ENCODE measurements around the gene MALAT1.
"Not testable (repeated sequence)": the region's sequence is repeated elsewhere in the genome, so short reads cannot be mapped to it uniquely, and the experiment has no call there.

MALAT1 gene

DNA sequence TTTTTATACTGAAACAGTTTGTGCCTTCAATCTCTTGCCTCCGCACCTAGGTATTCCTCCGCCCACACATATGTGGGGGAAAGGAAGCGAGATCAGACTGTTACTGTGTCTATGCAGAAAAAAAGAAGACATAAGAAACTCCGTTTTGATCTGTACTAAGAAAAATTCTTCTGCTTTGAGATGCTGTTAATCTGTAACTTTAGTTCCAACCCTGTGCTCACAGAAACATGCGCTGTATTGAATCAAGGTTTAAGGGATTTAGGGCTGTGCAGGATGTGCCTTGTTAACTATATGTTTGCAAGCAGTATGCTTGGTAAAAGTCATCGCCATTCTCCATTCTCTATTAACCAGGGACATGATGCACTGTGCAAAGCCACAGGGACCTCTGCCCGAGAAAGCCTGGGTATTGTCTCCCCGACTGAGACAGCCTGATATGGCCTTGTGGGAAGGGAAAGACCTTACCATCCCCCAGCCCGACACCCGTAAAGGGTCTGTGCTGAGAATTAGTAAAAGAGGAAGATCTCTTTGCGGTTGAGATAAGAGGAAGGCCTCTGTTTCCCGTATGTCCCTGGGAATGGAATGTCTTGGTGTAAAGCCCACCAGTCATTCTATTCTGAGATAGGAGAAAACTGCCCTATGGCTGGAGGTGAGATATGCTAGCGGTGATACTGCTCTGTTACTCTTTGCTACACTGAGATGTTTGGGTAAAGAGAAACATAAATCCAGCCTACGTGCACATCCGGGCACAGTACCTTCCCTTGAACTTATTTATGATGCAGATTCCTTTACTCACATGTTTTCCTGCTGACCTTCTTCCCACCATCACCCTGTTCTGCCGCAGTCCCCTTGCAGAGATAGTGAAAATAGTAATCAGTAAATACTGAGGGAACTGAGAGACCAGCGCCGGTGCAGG, 24.1 kb downstream of the MALAT1 start:
- DNase-seq: peak; percentile 52

DNA sequence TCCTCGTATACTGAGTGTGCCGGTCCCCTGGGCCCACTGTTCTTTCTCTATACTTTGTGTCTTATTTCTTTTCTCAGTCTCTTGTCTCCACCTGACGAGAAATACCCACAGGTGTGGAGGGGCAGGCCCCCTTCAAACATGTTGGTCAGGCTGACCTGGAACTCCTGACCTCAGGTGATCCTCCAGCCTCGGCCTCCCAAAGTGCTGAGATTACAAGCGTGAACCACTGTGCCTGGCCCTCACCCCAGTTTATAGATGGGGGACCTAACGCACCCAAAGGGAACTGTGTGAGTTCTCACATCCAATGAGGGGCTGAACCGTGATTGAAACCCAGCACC, 24.8 kb downstream of the MALAT1 start:
- not testable (repeated sequence) for DNase-seq

DNA sequence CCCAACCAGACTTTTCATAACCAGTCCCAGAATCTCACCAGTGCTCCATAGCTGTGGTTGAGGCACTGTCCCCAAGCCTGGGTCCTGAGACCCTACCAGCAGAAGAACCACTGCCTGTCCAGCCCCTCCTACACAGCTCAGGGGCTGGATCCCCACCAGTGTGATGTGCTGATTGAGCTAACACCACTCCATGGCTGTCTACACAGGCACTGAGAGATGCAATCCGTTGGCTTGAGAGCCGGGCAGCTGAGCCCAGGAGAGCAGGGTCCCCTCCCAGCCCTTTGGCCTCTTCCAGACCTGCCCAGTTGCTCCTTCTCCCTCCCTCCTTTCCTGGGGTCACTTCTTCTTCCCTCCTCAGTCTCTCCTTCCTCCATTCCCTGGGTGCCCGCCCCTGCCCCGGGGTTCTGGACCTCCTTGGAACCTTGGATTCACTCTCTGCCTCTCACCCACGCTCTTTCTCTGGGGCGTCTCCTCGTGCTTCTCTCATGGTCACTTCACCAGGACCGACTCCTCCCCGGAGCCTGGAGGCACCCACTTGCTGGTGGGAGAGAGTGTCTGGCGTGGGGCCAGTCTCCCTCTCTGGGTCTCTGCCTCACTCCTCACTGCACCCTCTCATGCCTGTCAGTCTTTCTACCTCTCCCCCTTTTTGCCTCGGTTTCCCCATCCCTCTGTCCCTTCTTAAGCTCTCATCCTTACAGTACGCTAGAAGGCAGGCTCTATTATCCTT, 25.3 kb downstream of the MALAT1 start:
- no peak for DNase-seq

DNA sequence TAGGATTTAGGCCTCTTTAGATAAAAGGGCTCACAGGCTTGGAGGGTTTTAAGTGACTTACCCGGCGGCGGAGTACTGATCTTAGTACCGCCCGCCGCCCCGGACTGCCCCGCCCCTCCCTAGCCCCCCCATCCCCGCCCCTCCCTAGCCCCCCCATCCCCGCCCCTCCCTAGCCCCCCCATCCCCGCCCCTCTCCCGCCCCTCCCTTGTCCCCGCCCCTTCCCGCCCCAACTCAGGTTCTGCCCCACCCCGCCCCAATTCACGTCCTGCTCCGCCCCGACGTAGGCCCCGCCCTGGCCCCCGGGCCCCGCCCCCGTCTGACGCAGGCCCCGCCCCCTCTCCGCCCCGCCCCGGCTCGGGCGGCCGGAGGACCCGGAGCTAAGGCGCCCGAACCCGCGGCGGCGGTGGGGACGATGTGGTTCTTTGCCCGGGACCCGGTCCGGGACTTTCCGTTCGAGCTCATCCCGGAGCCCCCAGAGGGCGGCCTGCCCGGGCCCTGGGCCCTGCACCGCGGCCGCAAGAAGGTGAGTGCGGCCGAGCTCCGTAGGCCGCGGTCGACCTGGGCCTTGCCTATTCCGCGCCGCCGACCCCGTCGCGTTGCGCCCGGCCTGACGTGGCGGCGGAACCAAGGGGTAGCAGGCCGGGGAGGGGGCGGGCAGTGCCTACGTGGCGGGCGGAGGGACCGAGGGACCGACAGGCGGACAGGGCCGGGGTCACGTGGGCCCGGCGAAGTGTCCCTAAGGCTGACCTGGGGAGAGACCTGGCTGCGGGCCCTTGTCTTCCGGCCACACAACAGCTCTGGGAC, 26.1 kb downstream of the MALAT1 start, which contains the start of gene SCYL1:
SCYL1 (plus strand) TSS at position 343 of the 805 bp plus-strand sequence; CDS start at position 414, 71 bp downstream.
- DNase-seq: peak; percentile 80

- DNase-seq: no peak
Measured at GRCh38 chr11:65525546-65526480, 27.0 kb downstream of the MALAT1 start.

DNA sequence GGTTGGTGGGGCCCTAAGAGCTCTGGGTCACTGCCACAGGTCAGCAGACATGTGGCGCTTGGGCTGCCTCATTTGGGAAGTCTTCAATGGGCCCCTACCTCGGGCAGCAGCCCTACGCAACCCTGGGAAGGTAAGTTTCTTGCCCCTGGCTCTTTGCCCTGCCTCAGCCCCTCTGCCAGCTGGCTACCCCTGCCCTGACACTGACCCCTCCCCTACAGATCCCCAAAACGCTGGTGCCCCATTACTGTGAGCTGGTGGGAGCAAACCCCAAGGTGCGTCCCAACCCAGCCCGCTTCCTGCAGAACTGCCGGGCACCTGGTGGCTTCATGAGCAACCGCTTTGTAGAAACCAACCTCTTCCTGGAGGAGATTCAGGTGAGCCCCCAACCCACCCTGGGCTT, 27.9 kb downstream of the MALAT1 start:
- DNase-seq: no peak

DNA sequence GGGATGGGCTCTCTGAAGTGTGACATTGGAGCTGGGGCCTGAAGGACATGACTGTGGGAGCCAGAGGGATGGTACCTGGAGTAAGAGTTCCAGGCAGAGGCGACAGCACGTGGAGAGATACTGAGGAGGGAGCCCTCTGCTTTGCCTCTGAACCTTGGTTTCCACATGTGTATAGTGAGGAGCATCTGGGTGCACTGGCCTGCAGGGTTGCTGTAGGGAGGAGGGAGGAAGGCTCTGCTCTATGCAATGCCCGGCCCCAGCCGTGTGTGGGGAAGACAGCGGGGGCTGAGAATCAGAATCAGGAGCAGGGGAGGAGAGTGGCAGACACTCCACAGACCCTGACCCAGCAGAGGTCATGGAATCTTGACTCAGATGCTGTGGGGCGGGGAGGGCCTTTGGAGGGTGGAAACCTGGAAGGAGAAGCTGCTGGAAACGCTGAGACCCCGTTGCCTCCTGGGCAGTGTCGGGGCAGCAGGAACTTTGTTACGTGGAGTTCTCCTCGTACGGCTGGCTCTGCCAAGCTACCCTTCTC, 30.0 kb downstream of the MALAT1 start:
- no peak for DNase-seq

GRCh38 chr11:65529475-65530156, 30.8 kb downstream of the MALAT1 start:
- no peak for DNase-seq

GRCh38 chr11:65530157-65530496, 31.3 kb downstream of the MALAT1 start:
- no peak for DNase-seq

DNA sequence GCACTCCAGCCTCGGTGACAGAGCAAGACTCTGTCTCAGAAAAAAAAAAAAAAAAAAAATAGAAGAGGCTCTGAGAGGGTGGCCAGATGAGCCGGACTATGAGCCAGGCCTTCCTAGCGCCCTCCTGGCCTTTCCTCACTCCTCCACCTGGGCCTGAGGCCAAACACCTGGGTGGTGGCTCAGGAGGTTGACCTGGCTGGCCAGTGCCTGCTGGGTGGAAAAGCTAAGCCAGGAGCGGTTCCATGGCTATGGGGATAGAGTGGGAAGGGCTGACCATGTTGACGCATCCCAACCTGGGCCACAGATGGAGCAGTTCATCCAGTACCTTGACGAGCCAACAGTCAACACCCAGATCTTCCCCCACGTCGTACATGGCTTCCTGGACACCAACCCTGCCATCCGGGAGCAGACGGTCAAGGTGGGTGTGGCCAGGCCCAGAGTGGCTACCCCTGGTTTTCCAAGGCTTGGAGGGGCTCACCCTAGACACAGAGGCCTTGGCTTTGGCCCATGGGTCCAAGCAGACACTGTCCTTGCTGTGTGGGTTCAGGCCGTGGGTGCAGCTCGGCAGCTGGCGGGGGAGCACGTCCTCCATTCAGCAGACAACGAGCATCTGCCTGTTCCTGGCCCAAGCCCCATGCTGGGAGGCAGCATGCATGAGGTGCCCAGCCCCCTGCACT, 33.7 kb downstream of the MALAT1 start:
- DNase-seq: no peak

GRCh38 chr11:65535102-65535501, 36.3 kb downstream of the MALAT1 start:
- DNase-seq: no peak

DNA sequence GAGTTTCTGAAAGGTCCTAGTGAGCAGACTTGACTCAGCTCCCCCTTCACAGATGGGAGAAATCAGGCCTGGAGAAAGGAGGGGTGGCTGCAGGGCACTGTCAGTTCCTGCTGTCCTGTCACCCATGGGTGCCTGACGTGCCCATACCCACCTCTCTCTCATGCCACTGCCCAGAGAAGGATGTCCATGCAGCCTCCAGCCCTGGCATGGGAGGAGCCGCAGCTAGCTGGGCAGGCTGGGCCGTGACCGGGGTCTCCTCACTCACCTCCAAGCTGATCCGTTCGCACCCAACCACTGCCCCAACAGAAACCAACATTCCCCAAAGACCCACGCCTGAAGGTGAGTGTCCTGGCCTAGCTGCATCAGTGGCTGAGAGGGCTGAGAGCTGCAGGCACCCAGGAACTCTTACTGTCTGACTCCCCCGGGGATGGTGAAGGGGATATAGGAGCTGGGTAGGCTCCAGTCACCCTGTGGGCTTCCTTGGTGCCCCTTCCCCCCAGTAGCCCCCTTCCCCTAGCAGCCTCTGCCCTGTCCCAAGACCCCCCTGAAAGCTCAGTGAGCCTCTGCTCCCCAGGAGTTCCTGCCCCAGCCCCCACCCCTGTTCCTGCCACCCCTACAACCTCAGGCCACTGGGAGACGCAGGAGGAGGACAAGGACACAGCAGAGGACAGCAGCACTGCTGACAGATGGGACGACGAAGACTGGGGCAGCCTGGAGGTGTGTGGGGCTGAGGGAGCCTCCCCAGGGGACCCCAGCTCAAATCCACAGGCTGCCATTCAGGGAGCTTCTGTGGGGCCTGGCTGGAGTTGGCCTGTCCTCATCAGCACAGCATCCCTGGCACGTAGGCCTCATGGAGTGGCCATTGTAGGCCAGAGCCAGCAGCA, 37.8 kb downstream of the MALAT1 start:
- DNase-seq: no peak

GRCh38 chr11:65537296-65537597, 38.4 kb downstream of the MALAT1 start:
- no peak for DNase-seq

GRCh38 chr11:65537620-65538231, 38.9 kb downstream of the MALAT1 start:
- DNase-seq: no peak

DNA sequence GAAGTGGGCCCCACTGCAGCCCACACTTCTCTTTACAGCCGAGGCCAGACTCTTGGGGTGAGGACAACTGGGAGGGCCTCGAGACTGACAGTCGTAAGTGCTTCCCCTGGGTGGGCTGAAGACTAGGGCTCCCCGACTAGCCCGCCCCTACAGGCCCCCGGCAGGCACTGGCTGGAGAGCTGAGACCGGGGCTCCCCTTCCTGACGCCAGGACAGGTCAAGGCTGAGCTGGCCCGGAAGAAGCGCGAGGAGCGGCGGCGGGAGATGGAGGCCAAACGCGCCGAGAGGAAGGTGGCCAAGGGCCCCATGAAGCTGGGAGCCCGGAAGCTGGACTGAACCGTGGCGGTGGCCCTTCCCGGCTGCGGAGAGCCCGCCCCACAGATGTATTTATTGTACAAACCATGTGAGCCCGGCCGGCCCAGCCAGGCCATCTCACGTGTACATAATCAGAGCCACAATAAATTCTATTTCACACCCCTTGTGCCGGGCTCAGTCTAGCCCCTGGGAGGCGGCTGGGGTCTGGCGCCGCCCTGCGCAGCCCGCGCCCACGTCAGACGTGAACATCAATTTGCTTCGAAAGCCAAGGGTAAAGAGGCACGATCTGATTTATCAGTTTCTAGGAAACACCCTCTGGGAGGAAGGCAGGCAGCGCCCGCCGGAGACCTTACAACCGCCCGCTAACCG, 39.5 kb downstream of the MALAT1 start:
- DNase-seq: no peak

- no peak for DNase-seq
Measured at GRCh38 chr11:65538915-65539743, 40.3 kb downstream of the MALAT1 start.

- DNase-seq: no peak
Measured at GRCh38 chr11:65539744-65540289, 41.0 kb downstream of the MALAT1 start.
